Activated CD4-positive, alpha-beta T cell treated with anti-CD3 and anti-CD28 coated beads for 24 hours (primary cell): ENCODE data around the gene CAPN7.
A peak's percentile ranks its signal among the peaks of the same experiment; 100 is the strongest.

Source experiments
- DNase-seq, 2 donors: peaks; one replicate each; pipeline ENCODE4 v3.0.0-alpha.2; 2020; ENCODE audit warnings: low read depth in 2 of 2

Gene CAPN7

GRCh38 chr3:15276028-15276724, 70.1 kb downstream of the CAPN7 start:
- no peak for DNase-seq

DNA sequence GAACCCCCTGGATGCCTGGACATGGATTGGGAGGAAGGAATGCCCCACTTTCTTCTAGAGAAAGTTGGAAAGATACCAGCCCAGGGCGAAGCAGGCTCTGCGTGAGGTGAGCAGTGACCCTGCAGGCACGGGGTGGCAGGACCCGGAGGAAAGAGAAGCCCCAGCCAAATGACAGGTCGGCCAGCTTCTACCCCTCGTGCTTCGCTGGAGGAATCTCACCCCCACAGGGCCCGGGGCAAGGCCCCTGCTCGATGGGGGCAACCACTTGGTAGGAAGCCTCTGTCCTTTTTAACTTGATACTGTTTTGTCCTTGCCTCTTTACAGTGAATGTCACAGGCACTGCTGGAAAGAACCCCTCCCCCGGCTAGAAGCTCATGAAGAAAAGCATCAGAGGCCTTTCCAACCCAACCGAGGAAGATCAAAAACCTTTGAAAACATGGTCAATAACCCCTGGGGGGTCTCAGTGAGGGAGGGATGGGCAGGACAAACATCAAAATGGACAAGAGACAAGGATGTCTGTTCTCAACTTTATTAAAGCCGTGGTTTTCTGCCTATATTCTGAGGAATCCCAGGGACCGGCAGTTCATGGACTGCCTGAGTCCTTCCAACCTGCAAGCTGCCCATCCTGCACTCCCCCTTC, 71.9 kb downstream of the CAPN7 start:
- DNase-seq: no peak

GRCh38 chr3:15279205-15279604, 73.2 kb downstream of the CAPN7 start:
- no peak for DNase-seq

- DNase-seq: no peak
Measured at GRCh38 chr3:15279671-15280402, 73.8 kb downstream of the CAPN7 start.

DNA sequence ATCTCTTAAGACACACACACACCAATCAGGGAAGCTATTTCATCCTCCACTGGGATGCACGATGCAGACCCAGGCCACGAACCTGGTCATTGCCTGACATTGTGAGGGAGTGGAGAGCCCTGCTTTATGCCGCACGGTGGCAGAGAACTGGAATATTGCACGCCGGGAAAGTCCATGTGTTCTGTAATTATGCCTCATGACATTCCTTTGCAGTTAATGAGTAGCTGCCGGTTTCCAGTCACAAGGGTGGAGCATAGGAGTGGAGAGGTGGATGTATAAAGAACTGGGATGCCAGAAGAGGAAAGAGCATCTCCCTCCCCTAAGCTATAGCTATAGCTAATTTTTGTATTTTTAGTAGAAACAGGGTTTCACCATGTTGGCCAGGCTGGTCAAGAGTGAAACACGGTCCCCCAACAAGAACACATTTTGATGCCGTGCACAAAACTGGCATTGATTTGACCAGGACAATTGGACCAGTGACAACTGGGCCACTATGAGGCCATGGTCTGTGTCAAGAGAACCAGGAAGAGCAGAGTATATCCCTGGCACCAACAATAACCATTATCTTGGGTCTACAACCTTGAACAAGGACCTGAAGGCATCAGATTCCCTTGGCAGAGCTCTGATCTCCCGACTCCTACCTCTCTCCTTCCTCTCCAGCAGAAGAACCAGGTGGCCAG, 74.9 kb downstream of the CAPN7 start:
- DNase-seq: no peak

GRCh38 chr3:15281817-15282216, 75.8 kb downstream of the CAPN7 start:
- no peak for DNase-seq

DNA sequence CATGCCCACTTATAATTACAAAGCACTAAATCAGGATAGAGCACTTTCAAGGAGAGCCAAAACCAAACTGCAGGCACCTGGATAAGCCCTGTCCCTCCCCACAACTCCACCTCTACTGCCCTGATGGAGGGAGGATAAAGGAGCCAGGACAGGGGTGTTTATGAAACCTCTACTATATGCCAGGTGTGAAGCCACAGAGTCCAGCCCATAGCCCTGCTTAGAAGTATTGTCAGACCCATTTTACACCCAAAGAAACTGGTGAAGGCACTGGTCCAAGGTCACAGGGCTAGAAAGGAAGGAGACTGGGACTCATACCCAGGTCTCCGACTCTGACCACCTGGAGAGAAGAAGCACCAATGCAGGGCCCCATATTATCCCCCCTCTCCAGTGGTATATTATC, 77.7 kb downstream of the CAPN7 start:
- no peak for DNase-seq

DNA sequence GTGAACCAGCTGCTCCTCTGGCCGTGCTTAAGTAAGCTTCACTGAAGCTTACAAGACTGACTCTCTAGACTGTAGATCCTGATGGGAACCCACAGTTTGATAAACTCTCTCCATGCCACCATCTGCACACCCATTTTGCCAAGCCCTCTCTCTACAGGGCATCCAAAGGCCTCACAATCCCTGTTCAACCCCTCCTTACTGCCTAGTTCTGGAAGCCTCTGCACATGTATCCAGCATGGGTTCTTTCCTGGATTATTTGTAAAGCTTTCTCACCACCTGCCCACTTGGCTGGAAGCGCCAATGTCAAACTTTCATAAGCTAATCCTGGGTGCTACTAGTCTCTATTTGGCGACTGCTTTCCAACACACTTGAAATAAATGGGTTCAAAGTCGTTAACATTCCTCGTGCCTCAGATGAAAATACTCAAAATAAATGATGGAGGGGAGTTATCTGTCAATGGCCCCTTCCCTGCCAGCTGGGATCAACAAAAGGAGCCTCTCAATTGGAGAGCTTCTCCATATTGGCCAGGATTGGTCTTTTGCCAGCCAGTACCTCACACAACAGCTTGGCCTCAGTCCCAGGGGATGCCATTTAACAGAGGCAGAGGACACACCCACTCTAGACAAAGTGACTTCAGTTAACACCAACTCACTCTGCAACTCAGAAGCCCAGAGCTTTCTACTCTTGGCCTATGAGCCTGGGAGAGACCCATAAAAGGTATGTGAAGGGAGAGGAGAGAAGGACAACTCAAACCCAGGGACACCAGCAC, 78.3 kb downstream of the CAPN7 start:
- no peak for DNase-seq

GRCh38 chr3:15286022-15286421, 80.0 kb downstream of the CAPN7 start:
- DNase-seq: no peak

- no peak for DNase-seq
Measured at GRCh38 chr3:15287565-15288330, 81.7 kb downstream of the CAPN7 start.

DNA sequence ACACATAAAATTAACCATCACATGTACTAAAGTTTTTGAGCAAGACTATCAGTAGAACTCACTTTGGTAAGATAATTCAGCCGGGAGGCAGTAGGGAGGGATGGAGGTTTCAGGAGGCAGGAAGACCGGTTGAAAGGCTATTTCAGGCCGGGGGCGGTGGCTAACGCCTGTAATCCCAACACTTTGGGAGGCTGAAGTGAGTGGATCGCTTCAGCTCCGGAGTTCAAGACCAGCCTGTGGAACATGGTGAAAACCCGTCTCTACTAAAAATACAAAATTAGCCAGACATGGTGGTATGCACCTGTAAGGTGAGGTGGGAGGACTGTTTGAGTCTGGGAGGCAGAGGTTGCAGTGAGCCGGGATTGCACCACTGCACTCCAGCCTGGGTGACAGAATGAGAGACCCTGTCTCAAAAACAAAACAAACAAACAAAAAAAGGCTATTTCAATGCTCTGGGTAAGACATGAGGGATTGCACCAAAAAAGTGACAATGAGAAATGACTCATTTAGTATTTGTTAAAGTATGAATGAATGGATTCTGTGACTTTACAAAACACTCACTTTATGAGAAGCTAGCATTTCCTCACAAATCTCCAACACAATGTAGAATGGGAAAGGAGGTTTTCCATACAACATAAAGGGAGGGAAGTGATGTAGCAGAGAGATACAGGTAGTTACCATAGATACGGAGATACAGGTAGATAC, 82.4 kb downstream of the CAPN7 start:
- no peak for DNase-seq

- DNase-seq: no peak
Measured at GRCh38 chr3:15289661-15290060, 83.6 kb downstream of the CAPN7 start.

DNA sequence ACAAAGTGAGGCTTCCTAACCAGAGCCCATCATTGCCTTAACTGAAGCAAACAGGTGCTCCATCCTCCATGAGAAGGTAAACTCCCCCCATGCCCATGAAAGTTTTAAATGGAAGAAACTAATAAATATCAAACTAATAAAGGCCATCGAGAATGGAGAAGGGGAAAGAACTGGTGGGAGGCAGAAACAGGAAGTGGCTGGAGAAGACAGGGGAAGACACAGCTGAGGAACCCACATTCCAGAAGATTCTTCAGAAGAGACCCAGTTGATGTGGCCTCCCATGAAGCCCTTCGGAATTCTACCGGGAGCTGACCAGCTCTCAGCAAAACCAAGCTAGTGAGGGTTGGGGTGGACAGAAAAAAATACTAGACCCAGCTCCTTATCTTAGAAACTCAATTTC, 84.7 kb downstream of the CAPN7 start:
- no peak for DNase-seq

DNA sequence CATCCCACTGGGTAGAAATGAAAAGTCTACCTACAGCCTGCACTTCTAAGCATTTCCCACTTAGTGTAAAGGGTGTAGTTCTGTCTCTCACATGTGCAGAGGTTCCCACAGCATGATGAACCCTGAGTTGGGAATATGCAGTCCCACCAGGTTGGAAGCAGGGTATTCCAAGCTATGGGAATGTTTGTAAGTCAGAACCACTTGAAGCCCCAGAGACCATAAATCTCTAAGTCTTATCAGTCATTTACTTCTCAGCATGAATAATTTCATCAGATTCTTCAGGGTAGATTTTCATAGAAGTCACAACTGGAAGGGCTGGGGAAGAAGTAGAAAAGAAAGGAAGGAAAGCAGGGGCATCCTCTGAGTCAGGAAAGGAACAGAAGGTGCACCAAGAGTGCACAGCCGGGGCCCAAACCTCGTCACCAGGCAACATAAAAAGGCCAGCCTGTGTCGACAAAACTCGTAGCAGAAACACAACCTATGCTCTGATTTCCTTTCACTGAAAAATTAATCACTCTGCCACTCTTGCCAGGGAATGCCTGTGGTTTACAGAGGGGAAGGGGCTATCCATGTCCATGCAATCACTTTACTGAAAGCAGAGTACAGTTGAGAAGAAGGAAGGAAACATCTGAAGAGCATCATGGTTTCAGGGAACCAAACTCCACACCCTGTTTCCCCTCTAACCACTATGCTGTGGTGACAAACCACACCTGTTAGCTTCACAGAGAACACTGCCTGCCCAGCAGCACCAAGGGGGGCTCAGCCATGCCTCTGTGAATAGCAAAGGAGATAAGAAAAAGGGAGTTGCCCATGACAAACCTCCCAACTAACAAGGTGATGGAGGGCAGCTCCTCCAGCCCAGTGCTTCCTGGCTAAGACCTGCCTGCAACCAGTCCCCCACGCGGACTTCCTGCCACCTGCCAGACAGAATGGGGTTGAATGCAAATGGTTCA, 85.8 kb downstream of the CAPN7 start:
- peak; percentile 24 to 28 for DNase-seq

- DNase-seq: no peak
Measured at GRCh38 chr3:15292765-15293522, 86.9 kb downstream of the CAPN7 start.

- DNase-seq: no peak
Measured at GRCh38 chr3:15294929-15295328, 88.9 kb downstream of the CAPN7 start.

DNA sequence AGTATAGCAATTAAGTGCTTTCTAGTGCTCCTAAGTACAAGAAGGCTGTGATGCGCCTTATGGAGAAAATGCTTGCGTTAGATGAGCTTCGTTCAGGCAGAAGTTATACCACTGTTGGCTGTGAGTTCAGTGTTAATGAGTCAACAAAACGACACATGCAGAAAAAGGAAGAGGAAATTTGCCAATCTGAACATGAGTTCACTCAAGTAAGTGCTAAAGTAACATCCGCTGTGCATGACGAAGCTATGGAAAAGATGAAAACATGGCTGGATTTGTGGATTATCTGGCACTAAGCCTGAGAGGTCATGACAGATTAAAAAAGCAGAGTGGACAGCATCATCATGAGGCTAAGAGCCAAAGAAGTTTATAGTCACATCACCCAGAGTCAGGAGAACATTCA, 89.5 kb downstream of the CAPN7 start:
- DNase-seq: no peak

DNA sequence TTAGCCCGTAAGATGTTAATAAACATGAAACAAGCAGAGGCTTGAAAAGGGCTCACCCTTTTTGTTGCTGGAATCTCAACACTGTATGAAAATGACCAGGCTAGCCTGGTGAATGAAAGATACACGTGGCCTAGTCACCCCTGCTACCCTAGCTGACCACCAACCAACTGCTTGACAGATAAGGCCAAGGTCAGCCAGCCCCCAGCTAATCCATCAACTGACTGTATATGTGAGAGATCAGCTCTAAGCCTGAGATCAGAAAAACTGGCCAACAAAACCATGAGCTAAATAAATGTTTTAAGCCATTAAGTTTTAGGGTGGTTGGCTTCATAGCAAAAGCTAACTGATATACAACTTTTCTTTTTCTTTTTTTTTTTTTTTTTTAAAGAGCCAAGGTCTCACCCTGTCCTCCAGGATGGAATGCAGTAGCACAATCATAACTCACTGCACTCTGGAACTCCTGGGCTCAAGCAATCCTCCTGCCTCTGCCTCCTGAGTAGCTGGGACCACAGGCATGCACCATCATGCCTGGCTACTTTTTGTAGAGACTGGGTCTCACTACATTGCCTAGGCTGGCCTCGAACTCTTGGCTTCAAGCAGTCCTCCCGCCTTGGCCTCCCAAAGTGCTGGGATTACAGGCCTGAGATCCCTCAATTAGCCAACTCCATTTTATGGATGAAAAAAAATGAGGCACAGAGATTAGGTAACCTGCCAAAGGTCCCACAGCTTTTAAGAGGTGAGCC, 91.7 kb downstream of the CAPN7 start:
- DNase-seq: no peak
